SK-N-SH treated with all-trans-retinoic acid at 6 μM for 48 hours (cell line): Measurements from ENCODE around the gene CTTNBP2.

Experiments used
- ATAC-seq: fragments of 200-7000 bp; cut with Tn5 transposase; 3 replicates; pipeline ENCODE4 v1.9.1; 2020; ENCODE audit warnings: mild to moderate bottlenecking, moderate library complexity
- ARNTL ChIP-seq: fragments of 450-650 bp; formaldehyde crosslinking; IDR thresholded peaks from 2 replicates; pipeline ENCODE4 v1.5.0; 2020; ENCODE audit warnings: low read depth, mild to moderate bottlenecking, moderate library complexity, borderline replicate concordance
- BACH2 ChIP-seq: fragments of 250-450 bp; sonication (Bioruptor Pico); IDR thresholded peaks from 2 replicates; pipeline ENCODE4 v1.9.0; 2021; ENCODE audit warnings: mild to moderate bottlenecking, borderline replicate concordance
- CSDC2 ChIP-seq: fragments of 250-450 bp; sonication (Bioruptor Pico); IDR thresholded peaks from 2 replicates; pipeline ENCODE4 v1.5.0; 2020; ENCODE audit warnings: mild to moderate bottlenecking, moderate library complexity
- ESRRG ChIP-seq: fragments of 250-450 bp; sonication (Bioruptor Pico); IDR thresholded peaks from 2 replicates; pipeline ENCODE4 v1.6.1; 2021; ENCODE audit warnings: mild to moderate bottlenecking
- GLIS3 ChIP-seq: fragments of 250-450 bp; sonication (Bioruptor Pico); IDR thresholded peaks from 2 replicates; pipeline ENCODE4 v1.5.0; 2020; ENCODE audit warnings: mild to moderate bottlenecking, moderate library complexity
- ISL1 ChIP-seq: fragments of 250-450 bp; sonication (Bioruptor Pico); IDR thresholded peaks from 2 replicates; pipeline ENCODE4 v2.1.2; 2022; ENCODE audit warnings: mild to moderate bottlenecking, moderate library complexity
- OSR1 ChIP-seq: fragments of 250-450 bp; sonication (Bioruptor Pico); IDR thresholded peaks from 2 replicates; pipeline ENCODE4 v1.8.0; 2022; ENCODE audit warnings: moderate library complexity, mild to moderate bottlenecking, inconsistent platforms
- PPARA ChIP-seq: fragments of 250-450 bp; sonication (Bioruptor Pico); IDR thresholded peaks from 2 replicates; pipeline ENCODE4 v1.5.0; 2020; ENCODE audit warnings: mild to moderate bottlenecking, borderline replicate concordance
- RARB ChIP-seq: fragments of 250-450 bp; sonication (Bioruptor Pico); IDR thresholded peaks from 2 replicates; pipeline ENCODE4 v1.8.0; 2021; ENCODE audit warnings: mild to moderate bottlenecking, moderate library complexity
- SNAI2 ChIP-seq: fragments of 250-450 bp; sonication (Bioruptor Pico); IDR thresholded peaks from 2 replicates; pipeline ENCODE4 v1.5.0; 2020; ENCODE audit warnings: mild to moderate bottlenecking, moderate library complexity
- TCF4 ChIP-seq: fragments of 250-450 bp; sonication (Bioruptor Pico); IDR thresholded peaks from 2 replicates; pipeline ENCODE4 v1.8.0; 2021; ENCODE audit warnings: mild to moderate bottlenecking, moderate library complexity, borderline replicate concordance
- TOX ChIP-seq: fragments of 250-450 bp; sonication (Bioruptor Pico); IDR thresholded peaks from 2 replicates; pipeline ENCODE4 v1.8.0; 2021; ENCODE audit warnings: mild to moderate bottlenecking, moderate library complexity, borderline replicate concordance
- ZC3H10 ChIP-seq: fragments of 250-450 bp; sonication (Bioruptor Pico); IDR thresholded peaks from 2 replicates; pipeline ENCODE4 v1.5.1; 2021; ENCODE audit warnings: mild to moderate bottlenecking, moderate library complexity
- ZFP3 ChIP-seq: fragments of 250-450 bp; sonication (Bioruptor Pico); IDR thresholded peaks from 2 replicates; pipeline ENCODE4 v1.5.0; 2020; ENCODE audit warnings: mild to moderate bottlenecking, moderate library complexity
- ZFP30 ChIP-seq: fragments of 450-650 bp; formaldehyde crosslinking; IDR thresholded peaks from 2 replicates; pipeline ENCODE4 v1.5.0; 2022; ENCODE audit warnings: mild to moderate bottlenecking, moderate library complexity
- ZNF565 ChIP-seq: fragments of 450-650 bp; formaldehyde crosslinking; conservative IDR thresholded peaks from 2 replicates; pipeline ENCODE4 v1.5.0; 2020; ENCODE audit warnings: low read depth, mild to moderate bottlenecking, moderate library complexity
- ZNF70 ChIP-seq: fragments of 450-650 bp; formaldehyde crosslinking; IDR thresholded peaks from 2 replicates; pipeline ENCODE4 v1.5.0; 2020; ENCODE audit warnings: mild to moderate bottlenecking, moderate library complexity
- TF ChIP-seq, protein P1 (sequence below): fragments of 250-450 bp; sonication (Bioruptor Pico); IDR thresholded peaks from 2 replicates; pipeline ENCODE4 v1.8.0; 2021; ENCODE audit warnings: low read depth, mild to moderate bottlenecking, moderate library complexity, borderline replicate concordance
- TF ChIP-seq, protein P2 (sequence below): fragments of 250-450 bp; sonication (Bioruptor Pico); IDR thresholded peaks from 2 replicates; pipeline ENCODE4 v1.8.0; 2020; ENCODE audit warnings: mild to moderate bottlenecking, moderate library complexity, borderline replicate concordance
- TF ChIP-seq, protein P3 (sequence below): fragments of 250-450 bp; sonication (Bioruptor Pico); IDR thresholded peaks from 2 replicates; pipeline ENCODE4 v1.5.1; 2020; ENCODE audit warnings: low read depth, mild to moderate bottlenecking, moderate library complexity
- TF ChIP-seq, protein P4 (sequence below): fragments of 250-450 bp; sonication (Bioruptor Pico); IDR thresholded peaks from 2 replicates; pipeline ENCODE4 v1.5.1; 2021; ENCODE audit warnings: mild to moderate bottlenecking, moderate library complexity
- TF ChIP-seq, protein P5 (sequence below): fragments of 250-450 bp; sonication (Bioruptor Pico); IDR thresholded peaks from 2 replicates; pipeline ENCODE4 v1.5.0; 2020; ENCODE audit warnings: mild to moderate bottlenecking, moderate library complexity

The CTTNBP2 gene

DNA sequence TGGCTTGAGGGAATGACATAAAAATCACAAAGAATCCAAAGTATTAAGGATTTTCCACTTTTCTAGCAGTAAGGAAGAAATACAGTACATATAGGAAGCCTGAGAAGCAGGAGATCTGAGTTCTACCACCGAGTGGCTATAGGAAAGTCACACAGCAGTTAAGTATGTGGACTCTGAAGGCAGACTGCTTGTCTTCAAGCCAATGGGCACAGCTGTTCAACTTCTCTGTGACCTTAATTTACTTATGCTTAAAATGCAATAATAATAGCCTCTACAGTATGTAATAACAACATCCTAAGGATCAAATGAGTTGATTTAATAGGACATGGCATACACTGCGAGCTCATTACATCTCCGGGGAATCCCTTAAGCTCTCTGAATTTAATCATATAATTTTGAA, 68.0 kb downstream of the CTTNBP2 start:
- no peak for ATAC-seq
- TF ChIP-seq, protein P1, sequence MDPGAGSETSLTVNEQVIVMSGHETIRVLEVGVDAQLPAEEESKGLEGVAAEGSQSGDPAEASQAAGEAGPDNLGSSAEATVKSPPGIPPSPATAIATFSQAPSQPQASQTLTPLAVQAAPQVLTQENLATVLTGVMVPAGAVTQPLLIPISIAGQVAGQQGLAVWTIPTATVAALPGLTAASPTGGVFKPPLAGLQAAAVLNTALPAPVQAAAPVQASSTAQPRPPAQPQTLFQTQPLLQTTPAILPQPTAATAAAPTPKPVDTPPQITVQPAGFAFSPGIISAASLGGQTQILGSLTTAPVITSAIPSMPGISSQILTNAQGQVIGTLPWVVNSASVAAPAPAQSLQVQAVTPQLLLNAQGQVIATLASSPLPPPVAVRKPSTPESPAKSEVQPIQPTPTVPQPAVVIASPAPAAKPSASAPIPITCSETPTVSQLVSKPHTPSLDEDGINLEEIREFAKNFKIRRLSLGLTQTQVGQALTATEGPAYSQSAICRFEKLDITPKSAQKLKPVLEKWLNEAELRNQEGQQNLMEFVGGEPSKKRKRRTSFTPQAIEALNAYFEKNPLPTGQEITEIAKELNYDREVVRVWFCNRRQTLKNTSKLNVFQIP (CRISPR knock-in tag), result no peak
- TF ChIP-seq BACH2 (CRISPR knock-in tag) (no peak), ESRRG (no peak), ARNTL (CRISPR knock-in tag) (no peak), RARB (no peak), ZNF70 (CRISPR knock-in tag) (no peak), ZFP30 (CRISPR knock-in tag) (no peak), SNAI2 (no peak), TOX (no peak), ZFP3 (CRISPR knock-in tag) (no peak), GLIS3 (no peak), OSR1 (CRISPR knock-in tag) (no peak), ISL1 (no peak)
- TF ChIP-seq, protein P2, sequence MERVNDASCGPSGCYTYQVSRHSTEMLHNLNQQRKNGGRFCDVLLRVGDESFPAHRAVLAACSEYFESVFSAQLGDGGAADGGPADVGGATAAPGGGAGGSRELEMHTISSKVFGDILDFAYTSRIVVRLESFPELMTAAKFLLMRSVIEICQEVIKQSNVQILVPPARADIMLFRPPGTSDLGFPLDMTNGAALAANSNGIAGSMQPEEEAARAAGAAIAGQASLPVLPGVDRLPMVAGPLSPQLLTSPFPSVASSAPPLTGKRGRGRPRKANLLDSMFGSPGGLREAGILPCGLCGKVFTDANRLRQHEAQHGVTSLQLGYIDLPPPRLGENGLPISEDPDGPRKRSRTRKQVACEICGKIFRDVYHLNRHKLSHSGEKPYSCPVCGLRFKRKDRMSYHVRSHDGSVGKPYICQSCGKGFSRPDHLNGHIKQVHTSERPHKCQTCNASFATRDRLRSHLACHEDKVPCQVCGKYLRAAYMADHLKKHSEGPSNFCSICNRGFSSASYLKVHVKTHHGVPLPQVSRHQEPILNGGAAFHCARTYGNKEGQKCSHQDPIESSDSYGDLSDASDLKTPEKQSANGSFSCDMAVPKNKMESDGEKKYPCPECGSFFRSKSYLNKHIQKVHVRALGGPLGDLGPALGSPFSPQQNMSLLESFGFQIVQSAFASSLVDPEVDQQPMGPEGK, result no peak
- TF ChIP-seq, protein P3, sequence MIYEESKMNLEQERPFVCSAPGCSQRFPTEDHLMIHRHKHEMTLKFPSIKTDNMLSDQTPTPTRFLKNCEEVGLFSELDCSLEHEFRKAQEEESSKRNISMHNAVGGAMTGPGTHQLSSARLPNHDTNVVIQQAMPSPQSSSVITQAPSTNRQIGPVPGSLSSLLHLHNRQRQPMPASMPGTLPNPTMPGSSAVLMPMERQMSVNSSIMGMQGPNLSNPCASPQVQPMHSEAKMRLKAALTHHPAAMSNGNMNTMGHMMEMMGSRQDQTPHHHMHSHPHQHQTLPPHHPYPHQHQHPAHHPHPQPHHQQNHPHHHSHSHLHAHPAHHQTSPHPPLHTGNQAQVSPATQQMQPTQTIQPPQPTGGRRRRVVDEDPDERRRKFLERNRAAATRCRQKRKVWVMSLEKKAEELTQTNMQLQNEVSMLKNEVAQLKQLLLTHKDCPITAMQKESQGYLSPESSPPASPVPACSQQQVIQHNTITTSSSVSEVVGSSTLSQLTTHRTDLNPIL (CRISPR knock-in tag), result no peak
- TF ChIP-seq, protein P4, sequence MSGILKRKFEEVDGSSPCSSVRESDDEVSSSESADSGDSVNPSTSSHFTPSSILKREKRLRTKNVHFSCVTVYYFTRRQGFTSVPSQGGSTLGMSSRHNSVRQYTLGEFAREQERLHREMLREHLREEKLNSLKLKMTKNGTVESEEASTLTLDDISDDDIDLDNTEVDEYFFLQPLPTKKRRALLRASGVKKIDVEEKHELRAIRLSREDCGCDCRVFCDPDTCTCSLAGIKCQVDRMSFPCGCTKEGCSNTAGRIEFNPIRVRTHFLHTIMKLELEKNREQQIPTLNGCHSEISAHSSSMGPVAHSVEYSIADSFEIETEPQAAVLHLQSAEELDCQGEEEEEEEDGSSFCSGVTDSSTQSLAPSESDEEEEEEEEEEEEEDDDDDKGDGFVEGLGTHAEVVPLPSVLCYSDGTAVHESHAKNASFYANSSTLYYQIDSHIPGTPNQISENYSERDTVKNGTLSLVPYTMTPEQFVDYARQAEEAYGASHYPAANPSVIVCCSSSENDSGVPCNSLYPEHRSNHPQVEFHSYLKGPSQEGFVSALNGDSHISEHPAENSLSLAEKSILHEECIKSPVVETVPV (CRISPR knock-in tag), result no peak

DNA sequence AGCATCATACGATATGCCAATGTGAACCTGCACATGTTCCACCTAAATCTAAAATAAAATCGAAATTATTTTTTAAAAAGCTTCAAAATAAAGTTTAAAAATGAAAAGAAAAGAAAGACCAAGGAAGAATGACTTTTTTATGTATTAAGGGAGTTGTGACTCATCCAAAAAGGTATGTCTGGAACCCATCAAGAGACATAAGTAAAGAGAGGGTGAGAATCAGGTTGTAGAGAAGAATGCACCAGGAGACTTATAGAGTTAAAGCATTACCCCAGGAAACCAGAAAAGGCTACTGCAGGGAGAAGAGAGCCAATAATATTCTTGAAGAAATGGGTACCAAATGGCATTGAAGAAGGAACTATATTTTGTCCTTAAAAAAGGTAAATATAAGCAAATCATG, 69.8 kb downstream of the CTTNBP2 start:
- no peak for ATAC-seq
- TF ChIP-seq BACH2 (CRISPR knock-in tag), result no peak
- no peak for TF ChIP-seq ISL1
- TF ChIP-seq TOX, result no peak
- no peak for TF ChIP-seq ZC3H10
- TF ChIP-seq TCF4 (CRISPR knock-in tag), result no peak
- no peak for TF ChIP-seq ZFP30 (CRISPR knock-in tag)
- no peak for TF ChIP-seq CSDC2 (CRISPR knock-in tag)

DNA sequence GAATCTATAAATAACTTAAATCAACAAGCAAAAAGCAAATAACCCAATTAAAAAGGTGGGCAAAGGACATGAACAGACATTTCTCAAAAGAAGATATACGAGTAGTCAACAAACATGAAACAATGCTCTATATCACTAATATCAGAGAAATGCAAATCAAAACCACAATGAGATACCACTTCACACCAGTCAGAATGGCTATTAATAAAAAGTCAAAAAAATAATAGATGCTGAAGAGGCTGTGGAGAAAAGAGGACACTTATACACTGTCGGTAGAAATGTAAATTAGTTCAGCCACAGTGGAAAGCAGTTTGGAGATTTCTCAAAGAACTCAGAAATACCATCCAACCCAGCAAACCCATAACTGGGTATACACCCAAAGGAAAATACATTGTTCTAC, 70.6 kb downstream of the CTTNBP2 start:
- ATAC-seq, result no peak
- TF ChIP-seq ISL1 (no peak), TOX (no peak), ZC3H10 (no peak), GLIS3 (no peak), ZNF70 (CRISPR knock-in tag) (no peak), ZNF565 (no peak), ZFP3 (CRISPR knock-in tag) (no peak), ZFP30 (CRISPR knock-in tag) (no peak), TCF4 (CRISPR knock-in tag) (no peak), RARB (no peak), ESRRG (no peak), CSDC2 (CRISPR knock-in tag) (no peak), PPARA (CRISPR knock-in tag) (no peak)
- TF ChIP-seq, protein P4 (CRISPR knock-in tag), result no peak
- TF ChIP-seq, protein P5, sequence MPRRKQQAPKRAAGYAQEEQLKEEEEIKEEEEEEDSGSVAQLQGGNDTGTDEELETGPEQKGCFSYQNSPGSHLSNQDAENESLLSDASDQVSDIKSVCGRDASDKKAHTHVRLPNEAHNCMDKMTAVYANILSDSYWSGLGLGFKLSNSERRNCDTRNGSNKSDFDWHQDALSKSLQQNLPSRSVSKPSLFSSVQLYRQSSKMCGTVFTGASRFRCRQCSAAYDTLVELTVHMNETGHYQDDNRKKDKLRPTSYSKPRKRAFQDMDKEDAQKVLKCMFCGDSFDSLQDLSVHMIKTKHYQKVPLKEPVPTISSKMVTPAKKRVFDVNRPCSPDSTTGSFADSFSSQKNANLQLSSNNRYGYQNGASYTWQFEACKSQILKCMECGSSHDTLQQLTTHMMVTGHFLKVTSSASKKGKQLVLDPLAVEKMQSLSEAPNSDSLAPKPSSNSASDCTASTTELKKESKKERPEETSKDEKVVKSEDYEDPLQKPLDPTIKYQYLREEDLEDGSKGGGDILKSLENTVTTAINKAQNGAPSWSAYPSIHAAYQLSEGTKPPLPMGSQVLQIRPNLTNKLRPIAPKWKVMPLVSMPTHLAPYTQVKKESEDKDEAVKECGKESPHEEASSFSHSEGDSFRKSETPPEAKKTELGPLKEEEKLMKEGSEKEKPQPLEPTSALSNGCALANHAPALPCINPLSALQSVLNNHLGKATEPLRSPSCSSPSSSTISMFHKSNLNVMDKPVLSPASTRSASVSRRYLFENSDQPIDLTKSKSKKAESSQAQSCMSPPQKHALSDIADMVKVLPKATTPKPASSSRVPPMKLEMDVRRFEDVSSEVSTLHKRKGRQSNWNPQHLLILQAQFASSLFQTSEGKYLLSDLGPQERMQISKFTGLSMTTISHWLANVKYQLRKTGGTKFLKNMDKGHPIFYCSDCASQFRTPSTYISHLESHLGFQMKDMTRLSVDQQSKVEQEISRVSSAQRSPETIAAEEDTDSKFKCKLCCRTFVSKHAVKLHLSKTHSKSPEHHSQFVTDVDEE, result no peak
- TF ChIP-seq, protein P1 (CRISPR knock-in tag), result no peak
- TF ChIP-seq, protein P2, result no peak
